ENCODE data around the gene KRT72. TPM values are rescaled to one million over a fixed set of nuclear protein-coding genes. Genes with fewer than 3 reads are reported as not detected.
"Not testable (repeated sequence)": the region's sequence is repeated elsewhere in the genome, so short reads cannot be mapped to it uniquely, and the experiment has no call there.

KRT72 gene
- total RNA-seq, 2 experiments from 2014 or later, result 0.16 to 0.32 TPM

- no peak for DNase-seq
- CTCF ChIA-PET, result no interaction called here
- H3K36me3 Mint-ChIP-seq (ENCODE audit: low read depth), result no peaks in the 10 kb centered on the region
- no peaks in the 10 kb centered on the region for H3K9me3 Mint-ChIP-seq
- H3K27ac Mint-ChIP-seq, result no peak overlapping the region
- TF ChIP-seq CTCF (IDR thresholded peaks at IDR 0.05), result no peak
- no peak overlapping the region for H3K4me3 Mint-ChIP-seq
- intact Hi-C loops (cut with micrococcal nuclease), result no loop called here
- peaks cover 2% of the 10 kb centered on the region for H3K27me3 Mint-ChIP-seq
- H3K4me1 Mint-ChIP-seq (ENCODE audit: low read depth), result peaks cover 28% of the 10 kb centered on the region
- ATAC-seq, result no peak
- POLR2A ChIA-PET, result no interaction called here
These were observed 1.2 kb downstream of the KRT72 start for GRCh38 chr12:52600071-52600470.

GRCh38 chr12:52598966-52599365 is 2.3 kb downstream of the KRT72 start:
- H3K27me3 Mint-ChIP-seq, result peaks cover 2% of the 10 kb centered on the region
- DNase-seq (no peak), ATAC-seq (no peak)
- peaks cover 18% of the 10 kb centered on the region for H3K4me1 Mint-ChIP-seq (ENCODE audit: low read depth)
- intact Hi-C loops (cut with micrococcal nuclease), result no loop called here
- TF ChIP-seq CTCF (IDR thresholded peaks at IDR 0.05), result no peak
- H3K27ac Mint-ChIP-seq, result no peak overlapping the region
- H3K4me3 Mint-ChIP-seq, result no peak overlapping the region
- CTCF ChIA-PET, result interaction anchor here (0.6 to 2.0 kb wide), 2 partner anchors 15 to 336 kb away, joined by 3 to 5 read pairs; no protein-coding TSS in a partner anchor
- H3K36me3 Mint-ChIP-seq (ENCODE audit: low read depth), result no peaks in the 10 kb centered on the region
- POLR2A ChIA-PET, result no interaction called here
- no peaks in the 10 kb centered on the region for H3K9me3 Mint-ChIP-seq

GRCh38 chr12:52594237-52594636 is 7.0 kb downstream of the KRT72 start:
- H3K4me1 Mint-ChIP-seq (ENCODE audit: low read depth); H3K9me3 Mint-ChIP-seq; H3K27ac Mint-ChIP-seq; H3K36me3 Mint-ChIP-seq (ENCODE audit: low read depth); intact Hi-C loops (cut with micrococcal nuclease); H3K4me3 Mint-ChIP-seq; DNase-seq; H3K27me3 Mint-ChIP-seq; ATAC-seq; POLR2A ChIA-PET: not testable (repeated sequence)
- CTCF ChIA-PET, result interaction anchor here (1.4 to 2.8 kb wide), 2 partner anchors 12 to 285 kb away, joined by 4 to 7 read pairs; no protein-coding TSS in a partner anchor

GRCh38 chr12:52591521-52591920 is 9.7 kb downstream of the KRT72 start:
- DNase-seq (no peak), ATAC-seq (no peak)
- intact Hi-C loops (cut with micrococcal nuclease), result no loop called here
- Mint-ChIP-seq H3K9me3 (no peaks in the 10 kb centered on the region), H3K36me3 (ENCODE audit: low read depth) (no peaks in the 10 kb centered on the region), H3K4me3 (no peak overlapping the region), H3K27ac (no peak overlapping the region), H3K27me3 (no peaks in the 10 kb centered on the region), H3K4me1 (ENCODE audit: low read depth) (peaks cover 15% of the 10 kb centered on the region)
- no peak for TF ChIP-seq CTCF (IDR thresholded peaks at IDR 0.05)
- ChIA-PET CTCF (interaction anchor here (0.9 to 1.4 kb wide), 3 partner anchors 8 to 288 kb away, joined by 3 to 4 read pairs (median 3); no protein-coding TSS in a partner anchor), POLR2A (no interaction called here)

GRCh38 chr12:52590021-52590420 is 11.2 kb downstream of the KRT72 start:
- Mint-ChIP-seq H3K9me3 (no peaks in the 10 kb centered on the region), H3K36me3 (ENCODE audit: low read depth) (no peaks in the 10 kb centered on the region), H3K4me3 (no peak overlapping the region), H3K27me3 (no peaks in the 10 kb centered on the region), H3K27ac (no peak overlapping the region), H3K4me1 (ENCODE audit: low read depth) (peaks cover 29% of the 10 kb centered on the region)
- ChIA-PET POLR2A (no interaction called here), CTCF (interaction anchor here (17.8 kb wide), 1 partner anchor 287 kb away, joined by 325 read pairs; no protein-coding TSS in a partner anchor)
- no peak for TF ChIP-seq CTCF (IDR thresholded peaks at IDR 0.05)
- DNase-seq (no peak), ATAC-seq (no peak)
- intact Hi-C loops (cut with micrococcal nuclease), result no loop called here

Measured in activated CD8-positive, alpha-beta T cell treated with anti-CD3 and anti-CD28 coated beads for 36 hours (primary cell).